Hepatocyte (in vitro differentiated cells): ENCODE results near the gene PAFAH2. TPM values are rescaled to one million over a fixed set of nuclear protein-coding genes. Genes with fewer than 3 reads are reported as not detected.
A peak's percentile ranks its signal among the peaks of the same experiment; 100 is the strongest.

Experiments used
- DNase-seq: peaks from one replicate; pipeline ENCODE4 v3.0.0-alpha.2; 2016; ENCODE audit warnings: low spot score
- H2AFZ ChIP-seq: fragments of 200-600 bp; sonication (generic); 2 replicates; pipeline ENCODE4 v1.6.0; 2016; ENCODE audit warnings: antibody characterized with exemption, mild to moderate bottlenecking
- H3K27ac ChIP-seq: fragments of 200-600 bp; sonication (generic); 2 replicates; pipeline ENCODE4 v1.5.1; 2016; ENCODE audit warnings: mild to moderate bottlenecking
- H3K27me3 ChIP-seq: fragments of 200-600 bp; sonication (generic); 2 replicates; pipeline ENCODE4 v1.6.1; 2016
- H3K36me3 ChIP-seq: fragments of 200-600 bp; sonication (generic); replicated peaks from 2 replicates; pipeline ENCODE4 v1.5.1; 2016; ENCODE audit warnings: low read depth; ENCODE audit not compliant: insufficient read depth
- H3K4me1 ChIP-seq: fragments of 200-600 bp; sonication (generic); 2 replicates; pipeline ENCODE4 v1.5.1; 2016; ENCODE audit warnings: mild to moderate bottlenecking, moderate library complexity; ENCODE audit not compliant: insufficient read depth
- H3K4me2 ChIP-seq: fragments of 200-600 bp; sonication (generic); 2 replicates; pipeline ENCODE4 v1.6.0; 2016
- H3K4me3 ChIP-seq: fragments of 200-600 bp; sonication (generic); 2 replicates; pipeline ENCODE4 v1.5.1; 2016; ENCODE audit warnings: mild to moderate bottlenecking
- H3K79me2 ChIP-seq: fragments of 200-600 bp; sonication (generic); 2 replicates; pipeline ENCODE4 v1.6.0; 2017; ENCODE audit warnings: mild to moderate bottlenecking
- H3K9me2 ChIP-seq: fragments of 200-600 bp; sonication (generic); replicated peaks from 2 replicates; pipeline ENCODE4 v1.6.0; 2017; ENCODE audit warnings: mild to moderate bottlenecking; ENCODE audit not compliant: insufficient read depth
- H3K9me3 ChIP-seq: fragments of 200-600 bp; sonication (generic); 2 replicates; pipeline ENCODE4 v1.5.1; 2016; ENCODE audit warnings: low read depth, mild to moderate bottlenecking
- H4K20me1 ChIP-seq: fragments of 200-600 bp; sonication (generic); 2 replicates; pipeline ENCODE4 v1.6.0; 2016; ENCODE audit warnings: mild to moderate bottlenecking; ENCODE audit not compliant: insufficient read depth, poor library complexity, severe bottlenecking
- EZH2 ChIP-seq: fragments of 200-600 bp; sonication (generic); IDR thresholded peaks from 2 replicates; pipeline ENCODE4 v1.6.1; 2016; ENCODE audit warnings: antibody characterized with exemption, mild to moderate bottlenecking, borderline replicate concordance
- EZH2phosphoT487 ChIP-seq: fragments of 200-600 bp; sonication (generic); IDR thresholded peaks from one replicate; pipeline ENCODE4 v1.6.1; 2018; ENCODE audit warnings: antibody characterized with exemption, mild to moderate bottlenecking, low read depth, moderate library complexity; ENCODE audit not compliant: unreplicated experiment, severe bottlenecking
- WGBS: methylation state at CpG from one replicate; pipeline ENCODE4 v1.1.6; 2016; ENCODE audit warnings: low lambda C conversion rate; ENCODE audit errors: missing lambda C conversion rate; 5-methylcytosine and 5-hydroxymethylcytosine counted together
- polyA plus RNA-seq: library from polyadenylated mRNA; unstranded; fragments of >200 nt; fragmentation: Nextera tagmentation; extraction: Ambion mirVana; gene quantifications from 2 replicates; pipeline ENCODE4 v1.2.1, GENCODE V29; 2016
- total RNA-seq: library from RNA; depleted of rRNA; stranded (reverse); fragments of >200 nt; gene quantifications from 2 replicates; pipeline ENCODE4 v1.2.3, GENCODE V29; 2014
- TF ChIP-seq, protein P1 (sequence below): fragments of 200-600 bp; sonication (generic); IDR thresholded peaks from 2 replicates; pipeline ENCODE4 v1.5.1; 2016; ENCODE audit warnings: antibody characterized with exemption, mild to moderate bottlenecking; ENCODE audit not compliant: poor library complexity

PAFAH2 gene
- total and polyA plus RNA-seq, 2 experiments from 2014 or later = 22.7 to 24.6 TPM

DNA sequence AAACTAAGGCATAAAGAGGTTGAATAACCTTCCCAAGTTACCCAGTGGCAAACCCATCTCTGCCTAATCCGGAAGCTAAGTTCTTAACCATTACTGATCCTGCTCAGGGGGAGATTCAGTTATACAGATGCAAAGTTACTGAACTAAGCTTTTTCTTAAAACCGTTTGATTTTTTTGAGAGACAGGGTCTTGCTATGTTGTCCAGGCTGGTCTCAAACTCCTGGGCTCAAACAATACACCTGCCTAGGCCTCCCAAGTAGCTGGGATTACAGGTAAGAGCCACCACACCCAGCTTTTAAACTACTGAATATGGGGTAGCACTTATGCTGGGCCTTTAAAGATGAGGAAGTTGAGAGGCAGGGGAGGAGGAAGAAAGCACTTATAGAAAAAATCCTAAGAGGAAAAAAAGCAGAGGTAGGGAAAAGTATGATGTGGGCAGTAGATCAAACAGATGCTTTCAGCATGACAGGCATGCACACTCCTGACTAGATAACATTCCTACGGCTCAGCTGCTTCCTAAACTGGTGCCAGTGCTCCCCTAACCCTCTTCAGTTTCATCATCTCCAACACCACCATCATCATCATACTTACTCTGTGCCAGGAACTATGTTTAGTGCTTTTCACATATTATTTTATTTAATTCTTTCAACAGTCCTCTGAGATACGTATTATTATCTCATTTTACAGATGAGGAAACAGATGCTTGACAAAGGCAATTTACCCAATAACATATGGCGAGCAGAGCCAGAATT is 5.8 kb downstream of the PAFAH2 start:
- WGBS = 78% methylated on average over 5 of the region's 5 CpGs
- peaks cover 6% of the 10 kb centered on the region for H3K4me1 ChIP-seq
- no peak overlapping the region for H2AFZ ChIP-seq
- DNase-seq = no peak
- H3K27me3 ChIP-seq = no peaks in the 10 kb centered on the region
- no peak for TF ChIP-seq EZH2phosphoT487
- TF ChIP-seq, protein P1, sequence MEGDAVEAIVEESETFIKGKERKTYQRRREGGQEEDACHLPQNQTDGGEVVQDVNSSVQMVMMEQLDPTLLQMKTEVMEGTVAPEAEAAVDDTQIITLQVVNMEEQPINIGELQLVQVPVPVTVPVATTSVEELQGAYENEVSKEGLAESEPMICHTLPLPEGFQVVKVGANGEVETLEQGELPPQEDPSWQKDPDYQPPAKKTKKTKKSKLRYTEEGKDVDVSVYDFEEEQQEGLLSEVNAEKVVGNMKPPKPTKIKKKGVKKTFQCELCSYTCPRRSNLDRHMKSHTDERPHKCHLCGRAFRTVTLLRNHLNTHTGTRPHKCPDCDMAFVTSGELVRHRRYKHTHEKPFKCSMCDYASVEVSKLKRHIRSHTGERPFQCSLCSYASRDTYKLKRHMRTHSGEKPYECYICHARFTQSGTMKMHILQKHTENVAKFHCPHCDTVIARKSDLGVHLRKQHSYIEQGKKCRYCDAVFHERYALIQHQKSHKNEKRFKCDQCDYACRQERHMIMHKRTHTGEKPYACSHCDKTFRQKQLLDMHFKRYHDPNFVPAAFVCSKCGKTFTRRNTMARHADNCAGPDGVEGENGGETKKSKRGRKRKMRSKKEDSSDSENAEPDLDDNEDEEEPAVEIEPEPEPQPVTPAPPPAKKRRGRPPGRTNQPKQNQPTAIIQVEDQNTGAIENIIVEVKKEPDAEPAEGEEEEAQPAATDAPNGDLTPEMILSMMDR = no peak
- TF ChIP-seq EZH2 = no peak
- no peaks in the 10 kb centered on the region for H4K20me1 ChIP-seq
- H3K79me2 ChIP-seq = peaks cover 24% of the 10 kb centered on the region
- H3K27ac ChIP-seq = peak overlapping the region; percentile 29
- H3K9me2 ChIP-seq = no peaks in the 10 kb centered on the region
- H3K36me3 ChIP-seq = no peaks in the 10 kb centered on the region
- H3K4me3 ChIP-seq = no peak overlapping the region
- H3K9me3 ChIP-seq = no peaks in the 10 kb centered on the region
- H3K4me2 ChIP-seq = no peak overlapping the region

DNA sequence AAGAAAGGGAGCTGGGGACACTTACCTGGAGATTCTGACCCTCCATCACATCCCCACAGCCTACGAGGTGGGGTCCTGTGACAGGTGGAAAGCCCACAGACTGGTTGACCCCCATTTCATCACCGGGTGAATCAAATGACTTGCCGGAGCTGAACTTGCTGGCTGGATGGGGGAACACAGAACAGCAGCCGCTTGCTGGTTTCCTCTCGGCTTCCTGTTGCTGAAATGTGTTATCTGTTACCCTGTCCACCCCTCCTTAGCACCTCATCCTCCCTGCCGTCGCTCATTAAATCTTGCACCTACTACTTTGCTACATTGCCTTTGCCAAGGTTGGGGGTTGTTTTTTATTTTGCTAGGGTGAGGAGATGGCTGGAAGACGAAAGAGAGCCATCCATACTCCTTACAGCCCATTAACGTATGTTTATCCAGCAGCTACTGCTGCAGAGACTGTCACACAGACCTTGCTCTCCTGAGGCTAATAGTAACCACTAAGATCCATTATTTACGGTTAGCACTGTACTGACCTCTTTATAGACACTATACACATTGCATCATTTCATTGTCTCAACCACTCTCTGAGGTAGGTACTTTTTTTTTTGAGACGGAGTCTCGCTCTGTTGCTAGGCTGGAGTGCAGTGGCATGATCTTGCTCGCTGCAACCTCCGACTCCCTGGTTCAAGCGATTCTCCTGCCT is 7.0 kb downstream of the PAFAH2 start:
- WGBS = 77% methylated on average over 15 of the region's 15 CpGs
- Histone ChIP-seq H4K20me1 (no peaks in the 10 kb centered on the region), H3K36me3 (no peaks in the 10 kb centered on the region), H3K9me2 (no peaks in the 10 kb centered on the region), H3K4me1 (no peaks in the 10 kb centered on the region), H3K27me3 (no peaks in the 10 kb centered on the region), H3K9me3 (no peaks in the 10 kb centered on the region), H2AFZ (no peak overlapping the region), H3K79me2 (peaks cover 20% of the 10 kb centered on the region), H3K27ac (no peak overlapping the region), H3K4me3 (no peak overlapping the region), H3K4me2 (no peak overlapping the region)
- DNase-seq = no peak
- no peak for TF ChIP-seq EZH2
- TF ChIP-seq, protein P1 = no peak
- no peak for TF ChIP-seq EZH2phosphoT487

DNA sequence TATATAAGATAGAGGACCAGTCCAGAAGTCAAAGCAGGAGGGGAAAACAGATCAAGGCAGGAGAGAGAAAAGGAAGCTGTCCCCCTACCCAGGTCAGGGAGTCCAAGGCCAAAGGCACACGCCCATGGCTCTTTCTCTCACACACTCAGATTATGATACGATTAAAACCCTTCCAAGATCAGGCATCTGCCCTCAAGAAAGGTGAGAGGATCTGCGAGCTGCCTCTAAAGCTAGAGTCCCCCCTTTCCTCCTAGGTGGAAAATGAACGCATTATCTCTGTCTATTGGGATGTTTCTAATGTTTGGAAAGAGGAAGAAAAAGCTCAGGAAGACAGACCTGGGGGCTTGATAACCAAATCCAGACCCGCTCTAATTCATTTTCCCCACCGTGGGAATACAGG is 7.6 kb downstream of the PAFAH2 start:
- Histone ChIP-seq H3K4me3 (no peak overlapping the region), H4K20me1 (no peaks in the 10 kb centered on the region), H3K9me2 (no peaks in the 10 kb centered on the region), H3K36me3 (no peaks in the 10 kb centered on the region), H2AFZ (no peak overlapping the region), H3K4me1 (no peaks in the 10 kb centered on the region), H3K9me3 (no peaks in the 10 kb centered on the region), H3K27ac (no peak overlapping the region), H3K4me2 (no peak overlapping the region), H3K79me2 (peaks cover 14% of the 10 kb centered on the region), H3K27me3 (no peaks in the 10 kb centered on the region)
- DNase-seq = no peak
- 83% methylated on average over 6 of the region's 6 CpGs for WGBS
- TF ChIP-seq EZH2 (no peak), EZH2phosphoT487 (no peak)
- TF ChIP-seq, protein P1 = no peak
